Esophagus squamous epithelium (tissue), 4 donors: Measurements from ENCODE around the gene CDC20.

Experiments used
- CTCF ChIP-seq, 6 experiments: fragments of 450-650 bp in 4 of 6; fragments of 200-600 bp in 2 of 6; sonication (generic) in 2 of 6; IDR thresholded peaks; one replicate each; pipeline ENCODE4 v1.5.1; 2016 to 2019; ENCODE audit warnings: antibody characterized with exemption in 6 of 6, mild to moderate bottlenecking in 4 of 6, moderate library complexity in 4 of 6
- POLR2A ChIP-seq, 4 donors: fragments of 450-650 bp; IDR thresholded peaks; one replicate each; pipeline ENCODE4 v1.6.1; 2017; ENCODE audit warnings: antibody characterized with exemption in 4 of 4, mild to moderate bottlenecking in 4 of 4, moderate library complexity in 3 of 4

- TF ChIP-seq POLR2A (IDR thresholded peaks at IDR 0.05) (no peak), CTCF (IDR thresholded peaks at IDR 0.05) (no peak)
Measured at GRCh38 chr1:43327549-43328292, 31.1 kb upstream of the CDC20 start.
